Panc1 (cell line): ENCODE measurements around the gene TMCC1. TPM values are rescaled to one million over a fixed set of nuclear protein-coding genes. Genes with fewer than 3 reads are reported as not detected.

ENCODE experiments used
- ATAC-seq: fragments of 200-7000 bp; cut with Tn5 transposase; 2 replicates; pipeline ENCODE4 v1.9.1; 2020; ENCODE audit warnings: mild to moderate bottlenecking, moderate library complexity
- BruUV-seq: library from RNA; stranded (reverse); fragments of 400-500 nt; replicated peaks from 2 replicates; lab custom pipeline; 2021; lab: Mats Ljungman, UMichigan
- CTCF ChIA-PET: fragments of 300-600 bp; sonication (Branson Sonifier 250); formaldehyde crosslinking; loops from one replicate; lab custom pipeline; 2022; ENCODE audit warnings: antibody characterized with exemption; lab: Charles Lee
- POLR2A ChIA-PET: fragments of 300-600 bp; sonication (Branson Sonifier 250); formaldehyde crosslinking; loops from one replicate; lab custom pipeline; 2022; ENCODE audit warnings: antibody characterized with exemption; lab: Charles Lee
- DNase-seq: peaks from one replicate; pipeline ENCODE4 v3.0.0-alpha.2; 2010; ENCODE audit warnings: low read depth, low spot score
- H3K27ac ChIP-seq: 2 replicates; pipeline ENCODE4 v1.5.1; 2011; ENCODE audit warnings: mild to moderate bottlenecking, low read length, inconsistent platforms
- H3K27me3 ChIP-seq: fragments of 200-500 bp; sonication (Bioruptor generic); 2 replicates; pipeline ENCODE4 v1.6.0; 2014; ENCODE audit warnings: low read length, inconsistent platforms; ENCODE audit not compliant: control insufficient read depth, insufficient read depth
- H3K36me3 ChIP-seq: fragments of 200-500 bp; sonication (Bioruptor generic); 2 replicates; pipeline ENCODE4 v1.5.1; 2014; ENCODE audit warnings: inconsistent platforms, mild to moderate bottlenecking, low read length, moderate library complexity; ENCODE audit not compliant: control insufficient read depth, insufficient read depth
- H3K4me1 ChIP-seq: 2 replicates; pipeline ENCODE4 v1.5.1; 2011; ENCODE audit warnings: inconsistent platforms, mild to moderate bottlenecking, low read length, moderate library complexity; ENCODE audit not compliant: control insufficient read depth, insufficient read depth
- H3K4me3 ChIP-seq, 2 experiments: 2 replicates each; pipeline ENCODE4 v1.5.1; 2011 to 2012; ENCODE audit warnings: low read depth in 2 of 2, low read length in 2 of 2, mild to moderate bottlenecking in 2 of 2, inconsistent platforms in 1 of 2, moderate library complexity in 1 of 2
- H3K9me3 ChIP-seq: fragments of 200-500 bp; sonication (Bioruptor generic); 2 replicates; pipeline ENCODE4 v1.5.1; 2014; ENCODE audit warnings: low read depth, mild to moderate bottlenecking, inconsistent platforms, low read length, moderate library complexity; ENCODE audit not compliant: control insufficient read depth, insufficient read depth
- POLR2AphosphoS5 ChIP-seq: IDR thresholded peaks from 2 replicates; pipeline ENCODE4 v1.6.1; 2012; ENCODE audit warnings: mild to moderate bottlenecking, low read depth, low read length, moderate library complexity
- REST ChIP-seq, 2 experiments: IDR thresholded peaks; 2 replicates each; pipeline ENCODE4 v1.6.1; 2011 to 2012; ENCODE audit warnings: low read depth in 2 of 2, control low read depth in 1 of 2, low read length in 1 of 2, mild to moderate bottlenecking in 1 of 2, moderate library complexity in 1 of 2; ENCODE audit not compliant: insufficient read depth in 1 of 2
- SIN3A ChIP-seq: IDR thresholded peaks from 2 replicates; pipeline ENCODE4 v1.6.1; 2012; ENCODE audit warnings: low read depth, mild to moderate bottlenecking, low read length, moderate library complexity, borderline replicate concordance; ENCODE audit not compliant: insufficient read depth
- TCF7L2 ChIP-seq: IDR thresholded peaks from 2 replicates; pipeline ENCODE4 v1.6.1; 2011; ENCODE audit warnings: mild to moderate bottlenecking, low read depth, low read length, inconsistent platforms
- in situ Hi-C: cut with HindIII; loops from 2 replicates; pipeline ENCODE4 v1.10.0; 2016; ENCODE audit warnings: low sequenced_read_pairs, low pct_unique_long_range_greater_than_20kb
- intact Hi-C: fragments of 100-400 bp; cut with micrococcal nuclease; formaldehyde crosslinking; loops from one replicate; pipeline ENCODE4 v1.10.0; 2022; ENCODE audit not compliant: unreplicated experiment
- total RNA-seq: library from RNA; stranded (reverse); gene quantifications from one replicate; pipeline ENCODE4 v1.2.1, GENCODE V29; 2021; ENCODE audit not compliant: unreplicated experiment
- TF ChIP-seq, protein P1 (sequence below): fragments of 450-650 bp; IDR thresholded peaks from 2 replicates; pipeline ENCODE4 v1.5.1; 2017; ENCODE audit warnings: mild to moderate bottlenecking

The TMCC1 gene
- total RNA-seq, 1 experiment from 2014 or later, result 33.2 TPM

DNA sequence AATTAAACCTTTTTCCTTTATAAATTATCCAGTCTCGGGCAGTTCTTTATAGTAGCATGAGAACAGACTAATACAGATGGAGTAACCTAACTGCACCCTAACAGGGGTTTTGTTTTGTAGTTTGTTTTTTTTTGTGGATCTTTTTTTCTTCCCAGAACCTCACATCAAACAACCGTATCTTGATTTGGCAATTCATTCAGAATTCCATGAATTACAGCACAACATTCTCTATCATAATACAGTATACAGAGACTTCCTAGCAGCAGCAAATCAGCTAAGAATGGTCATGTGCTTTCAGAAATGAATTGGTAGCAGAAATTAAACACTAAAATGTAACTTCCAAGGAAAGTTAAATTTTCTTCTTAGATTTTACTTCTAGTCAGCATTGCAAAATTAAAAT is 114.6 kb downstream of the TMCC1 start:
- POLR2A ChIA-PET, result no interaction called here
- DNase-seq (no peak), ATAC-seq (no peak)
- Histone ChIP-seq H3K27ac (no peak overlapping the region), H3K27me3 (no peaks in the 10 kb centered on the region), H3K4me3 (no peak overlapping the region), H3K36me3 (no peaks in the 10 kb centered on the region), H3K4me1 (no peaks in the 10 kb centered on the region), H3K9me3 (no peaks in the 10 kb centered on the region)
- intact Hi-C loops, result no loop called here
- in situ Hi-C loops, result no loop called here
- BruUV-seq, result no TSS peak
- CTCF ChIA-PET, result no interaction called here
- TF ChIP-seq POLR2AphosphoS5, result no peak
- TF ChIP-seq, protein P1, sequence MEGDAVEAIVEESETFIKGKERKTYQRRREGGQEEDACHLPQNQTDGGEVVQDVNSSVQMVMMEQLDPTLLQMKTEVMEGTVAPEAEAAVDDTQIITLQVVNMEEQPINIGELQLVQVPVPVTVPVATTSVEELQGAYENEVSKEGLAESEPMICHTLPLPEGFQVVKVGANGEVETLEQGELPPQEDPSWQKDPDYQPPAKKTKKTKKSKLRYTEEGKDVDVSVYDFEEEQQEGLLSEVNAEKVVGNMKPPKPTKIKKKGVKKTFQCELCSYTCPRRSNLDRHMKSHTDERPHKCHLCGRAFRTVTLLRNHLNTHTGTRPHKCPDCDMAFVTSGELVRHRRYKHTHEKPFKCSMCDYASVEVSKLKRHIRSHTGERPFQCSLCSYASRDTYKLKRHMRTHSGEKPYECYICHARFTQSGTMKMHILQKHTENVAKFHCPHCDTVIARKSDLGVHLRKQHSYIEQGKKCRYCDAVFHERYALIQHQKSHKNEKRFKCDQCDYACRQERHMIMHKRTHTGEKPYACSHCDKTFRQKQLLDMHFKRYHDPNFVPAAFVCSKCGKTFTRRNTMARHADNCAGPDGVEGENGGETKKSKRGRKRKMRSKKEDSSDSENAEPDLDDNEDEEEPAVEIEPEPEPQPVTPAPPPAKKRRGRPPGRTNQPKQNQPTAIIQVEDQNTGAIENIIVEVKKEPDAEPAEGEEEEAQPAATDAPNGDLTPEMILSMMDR, result no peak
- no peak for TF ChIP-seq TCF7L2
- TF ChIP-seq SIN3A, result no peak
- TF ChIP-seq REST (IDR thresholded peaks at IDR 0.05; ENCODE audit: insufficient read depth in 1 of 2, low read depth in 2 of 2, low read length in 1 of 2), result no peak

DNA sequence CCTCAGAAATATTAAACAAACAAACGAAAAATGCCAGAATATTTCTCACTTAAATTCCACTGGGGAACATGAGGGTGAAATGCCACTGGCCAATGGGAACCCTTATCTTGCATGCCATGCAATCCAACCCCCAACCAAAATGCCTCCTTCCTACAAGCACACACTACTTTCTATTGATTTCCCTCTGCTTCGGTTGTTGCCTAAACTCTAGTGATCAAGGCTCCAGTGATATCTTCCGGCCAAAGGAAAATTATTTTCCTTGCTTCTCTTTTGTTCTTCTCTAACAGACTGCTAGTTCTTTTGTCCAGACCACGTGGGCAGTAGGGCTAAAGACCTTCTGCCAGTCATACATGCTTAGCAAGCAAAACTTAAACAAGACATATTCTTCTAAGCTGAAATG is 115.7 kb downstream of the TMCC1 start:
- TF ChIP-seq, protein P1, result no peak
- TF ChIP-seq REST (IDR thresholded peaks at IDR 0.05; ENCODE audit: insufficient read depth in 1 of 2, low read depth in 2 of 2, low read length in 1 of 2) (no peak), SIN3A (no peak), POLR2AphosphoS5 (no peak), TCF7L2 (no peak)
- no peaks in the 10 kb centered on the region for H3K4me1 ChIP-seq
- intact Hi-C loops, result no loop called here
- in situ Hi-C loops, result no loop called here
- CTCF ChIA-PET, result no interaction called here
- no peaks in the 10 kb centered on the region for H3K9me3 ChIP-seq
- DNase-seq (no peak), ATAC-seq (no peak)
- H3K27ac ChIP-seq, result no peak overlapping the region
- BruUV-seq, result no TSS peak
- H3K27me3 ChIP-seq, result no peaks in the 10 kb centered on the region
- no peak overlapping the region for H3K4me3 ChIP-seq
- POLR2A ChIA-PET, result no interaction called here
- no peaks in the 10 kb centered on the region for H3K36me3 ChIP-seq
